Heart left ventricle (tissue), 13 donors: ENCODE data around the gene ENTREP1.

ENCODE experiments used
- CTCF ChIP-seq, 12 donors: fragments of 200-600 bp; sonication (generic) in 4 of 12; IDR thresholded peaks; one replicate each; pipeline versions ENCODE4 v1.5.0 to v1.8.0; 2018 to 2022; ENCODE audit warnings: antibody characterized with exemption in 12 of 12, mild to moderate bottlenecking in 5 of 12
- POLR2A ChIP-seq, 2 donors: fragments of 450-650 bp; IDR thresholded peaks; one replicate each; pipeline ENCODE4 v1.6.1; 2017; ENCODE audit warnings: antibody characterized with exemption in 2 of 2, mild to moderate bottlenecking in 2 of 2, moderate library complexity in 2 of 2
- donor health status: ischemic (EF 13 %, LVEDD 7.1; RV severe dilation, severe dysfunction).
- donor health status: DM: no; HTN: yes; CAD: no.
- donor health status: DM: no; HTN: no; CAD: no.
- donor health status: ischemic (EF 25% LVEDD 6.9; RV normal size, moderate dysfunction).
- donor health status: ischemic (EF 25% LVEDD 5.7; RV mildly dilated, moderate dysfunction).
- donor health status: ischemic (EF 35%, LVEDD 5.7; RV mildly dilated, moderate dysfunction).
- donor health status: nonischemic (EF 11% LVEDD 7.7; RV severe dilation, severe dysfunction).
- donor health status: DM: yes; HTN: yes; CAD: no.
- donor health status: PGD.
- donor health status: ischemic (EF 29% LVEDD 5.4; RV normal size, mild dysfunction).
- donor health status: nonischemic (EF 23%, LVEDD 6.1; RV moderate dilation, normal function).

GRCh38 chr9:69393425-69393824 is 68.4 kb downstream of the ENTREP1 start:
- TF ChIP-seq CTCF (IDR thresholded peaks at IDR 0.05) (no peak), POLR2A (IDR thresholded peaks at IDR 0.05) (no peak)
